ENCODE results near the gene PHOX2A.

GRCh38 chr11:72228844-72229231, 15.1 kb downstream of the PHOX2A start:
- TF ChIP-seq CTCF (IDR thresholded peaks at IDR 0.05) (no peak), POLR2A (IDR thresholded peaks at IDR 0.05) (no peak)

All from Peyer's patch (tissue), 4 donors.